ENCODE results near the gene C1orf167. TPM values are rescaled to one million over a fixed set of nuclear protein-coding genes. Genes with fewer than 3 reads are reported as not detected.

The C1orf167 gene, protein sequence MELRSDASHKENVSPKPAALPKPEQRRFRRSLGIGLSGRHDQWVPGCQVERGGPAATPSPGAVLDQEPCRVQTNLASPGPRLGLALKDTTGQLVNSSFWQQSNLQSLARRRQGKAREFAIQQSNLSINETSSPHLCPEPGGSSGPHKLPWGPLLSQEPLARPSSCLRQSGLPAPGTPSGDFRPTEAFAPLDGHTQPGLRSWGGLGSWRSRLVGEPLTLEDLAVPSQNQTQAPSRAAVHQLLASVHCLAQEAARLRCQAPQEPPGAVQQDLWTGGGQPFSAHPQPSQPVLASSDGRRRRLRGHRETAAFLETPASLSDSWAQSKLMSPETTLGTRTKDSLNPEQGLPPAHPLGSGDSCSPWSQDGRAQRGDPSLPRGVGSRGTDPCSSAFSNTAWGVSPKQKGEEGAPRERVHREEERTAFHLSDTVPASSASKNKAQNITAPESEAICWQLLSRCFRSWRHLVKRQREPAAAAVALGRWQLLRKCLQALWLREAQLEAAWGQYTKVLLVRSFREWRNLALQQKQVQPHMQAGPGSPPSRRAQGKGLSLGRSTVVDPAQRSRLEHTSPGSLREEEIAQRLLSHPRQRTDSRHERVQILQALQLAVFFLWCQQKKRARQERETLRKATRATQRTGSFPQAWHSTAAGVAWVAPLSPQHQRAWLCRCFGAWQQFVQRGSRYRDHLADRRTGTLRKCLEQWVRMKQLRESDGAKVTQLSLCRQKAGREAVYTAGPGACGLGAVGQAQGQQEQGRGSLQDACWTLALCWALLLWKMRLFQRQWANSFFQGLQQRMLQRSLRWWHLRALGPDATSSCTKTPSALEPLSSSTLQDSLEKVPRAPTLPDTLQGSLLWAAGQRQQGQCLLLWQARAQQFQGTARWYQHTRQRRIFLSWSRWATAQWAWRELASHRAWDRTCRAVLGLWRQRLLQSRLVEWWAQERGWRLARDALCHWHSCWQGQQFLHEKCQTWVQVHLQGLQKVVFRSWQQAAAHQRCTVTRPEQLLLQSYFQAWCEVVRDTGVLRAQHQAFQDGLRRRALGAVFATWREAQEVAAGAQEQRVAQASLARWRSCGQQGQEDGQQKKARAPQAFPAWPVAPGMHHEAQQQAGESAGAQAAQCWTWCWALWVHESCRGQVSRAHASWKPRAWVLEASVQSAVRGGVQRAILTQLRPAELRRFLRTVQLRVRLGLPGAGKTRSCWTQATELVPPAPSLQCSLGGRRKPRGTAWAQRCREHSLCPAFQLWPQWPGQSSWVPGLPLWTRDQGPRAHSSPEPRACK (N-terminal part only)
- not detected in 2 replicates for total RNA-seq (2014; rRNA removed)
- Bru-seq, nascent RNA, result not detected
- BruChase-seq, experiment 1, labeled RNA remaining after a 6-hour chase, result percentile 11 among the genes with signal in this experiment
- BruChase-seq, experiment 2, labeled RNA remaining after a 2-hour chase, result percentile 11 among the genes with signal in this experiment
- long read RNA-seq, partial matches to known transcripts, result 0 of 1 reads
- long read RNA-seq, other reads (novel, unspliced or antisense), result 1 of 1 reads

DNA sequence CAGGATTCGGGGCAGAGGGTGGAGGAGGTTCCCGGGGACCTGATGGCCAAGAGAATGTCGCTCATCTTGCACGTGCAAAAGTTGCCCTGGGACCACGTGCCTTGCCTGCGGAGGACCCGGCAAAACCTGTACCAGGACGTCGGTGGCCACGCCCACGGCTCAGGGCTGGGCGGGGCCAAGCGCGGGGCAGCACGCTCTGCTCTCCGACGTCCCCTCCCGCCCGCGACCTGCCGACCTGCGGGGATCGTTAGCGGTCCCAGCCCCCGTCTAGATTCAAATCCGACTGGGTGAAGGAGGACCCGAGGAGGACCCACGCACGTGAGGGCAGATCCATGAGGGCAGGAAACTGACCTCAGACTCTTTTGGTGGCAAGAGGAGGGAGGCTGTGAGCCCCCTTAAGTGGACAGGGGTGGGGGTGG lies at the start of gene C1orf167:
Gene C1orf167, plus strand, starts transcription at position 206 of the 419 bp plus-strand sequence. CDS start 2,208 bp downstream, outside the sequence.
- POLR2A ChIA-PET (ENCODE audit: unreplicated experiment), result no interaction called here
- Histone ChIP-seq H3F3A (ENCODE audit: low read length, unreplicated experiment) (no peaks in the 10 kb centered on the region), H3K79me2 (ENCODE audit: low read length) (no peaks in the 10 kb centered on the region), H3K9ac (ENCODE audit: low read length) (no peak within 1 kb of the TSS), H3K4me3 (ENCODE audit: low read length) (no peak within 1 kb of the TSS), H3K36me3 (ENCODE audit: low read depth, low read length) (no peaks in the 10 kb centered on the region), H3K9me2 (replicated peaks; ENCODE audit: low read length) (no peaks in the 10 kb centered on the region), H3K4me1 (ENCODE audit: insufficient read depth, low read length) (no peaks in the 10 kb centered on the region), H3K27ac (ENCODE audit: low read length) (no peak within 1 kb of the TSS), H2AFZ (ENCODE audit: low read length) (no peak within 1 kb of the TSS), H3K27me3 (ENCODE audit: low read length) (no peaks in the 10 kb centered on the region), H3K4me2 (ENCODE audit: low read length) (no peak within 1 kb of the TSS), H3K9me3 (ENCODE audit: low read length) (no peaks in the 10 kb centered on the region), H4K20me1 (ENCODE audit: low read length) (no peaks in the 10 kb centered on the region)
- no peak for ATAC-seq
- DNase-seq, result no peak
- BruUV-seq (replicated peaks), result no TSS peak
- TF ChIP-seq EZH2phosphoT487 (IDR thresholded peaks at IDR 0.05; ENCODE audit: borderline replicate concordance, low read length), result no peak
- TF ChIP-seq EZH2 (IDR thresholded peaks at IDR 0.05; ENCODE audit: low read length, unreplicated experiment), result no peak
- TF ChIP-seq, protein P1, sequence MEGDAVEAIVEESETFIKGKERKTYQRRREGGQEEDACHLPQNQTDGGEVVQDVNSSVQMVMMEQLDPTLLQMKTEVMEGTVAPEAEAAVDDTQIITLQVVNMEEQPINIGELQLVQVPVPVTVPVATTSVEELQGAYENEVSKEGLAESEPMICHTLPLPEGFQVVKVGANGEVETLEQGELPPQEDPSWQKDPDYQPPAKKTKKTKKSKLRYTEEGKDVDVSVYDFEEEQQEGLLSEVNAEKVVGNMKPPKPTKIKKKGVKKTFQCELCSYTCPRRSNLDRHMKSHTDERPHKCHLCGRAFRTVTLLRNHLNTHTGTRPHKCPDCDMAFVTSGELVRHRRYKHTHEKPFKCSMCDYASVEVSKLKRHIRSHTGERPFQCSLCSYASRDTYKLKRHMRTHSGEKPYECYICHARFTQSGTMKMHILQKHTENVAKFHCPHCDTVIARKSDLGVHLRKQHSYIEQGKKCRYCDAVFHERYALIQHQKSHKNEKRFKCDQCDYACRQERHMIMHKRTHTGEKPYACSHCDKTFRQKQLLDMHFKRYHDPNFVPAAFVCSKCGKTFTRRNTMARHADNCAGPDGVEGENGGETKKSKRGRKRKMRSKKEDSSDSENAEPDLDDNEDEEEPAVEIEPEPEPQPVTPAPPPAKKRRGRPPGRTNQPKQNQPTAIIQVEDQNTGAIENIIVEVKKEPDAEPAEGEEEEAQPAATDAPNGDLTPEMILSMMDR (conservative IDR thresholded peaks at IDR 0.05; ENCODE audit: low read depth, low read length), result no peak
- CTCF ChIA-PET, result no interaction called here
- intact Hi-C loops (cut with micrococcal nuclease), result no loop called here

GRCh38 chr1:11712285-11712684 lies 49.7 kb upstream of the C1orf167 start:
- H3K27ac ChIP-seq (ENCODE audit: low read length), result no peak overlapping the region
- H3K9me3 ChIP-seq (ENCODE audit: low read length), result no peaks in the 10 kb centered on the region
- H2AFZ ChIP-seq (ENCODE audit: low read length), result no peak overlapping the region
- no peaks in the 10 kb centered on the region for H3K9me2 ChIP-seq (replicated peaks; ENCODE audit: low read length)
- no peak overlapping the region for H3K4me2 ChIP-seq (ENCODE audit: low read length)
- ATAC-seq (no peak), DNase-seq (no peak)
- no peaks in the 10 kb centered on the region for H3F3A ChIP-seq (ENCODE audit: low read length, unreplicated experiment)
- H3K4me1 ChIP-seq (ENCODE audit: insufficient read depth, low read length), result no peaks in the 10 kb centered on the region
- POLR2A ChIA-PET (ENCODE audit: unreplicated experiment), result no interaction called here
- H3K4me3 ChIP-seq (ENCODE audit: low read length), result no peak overlapping the region
- H3K79me2 ChIP-seq (ENCODE audit: low read length), result no peaks in the 10 kb centered on the region
- no peak for TF ChIP-seq EZH2 (IDR thresholded peaks at IDR 0.05; ENCODE audit: low read length, unreplicated experiment)
- TF ChIP-seq EZH2phosphoT487 (IDR thresholded peaks at IDR 0.05; ENCODE audit: borderline replicate concordance, low read length), result no peak
- TF ChIP-seq, protein P1 (conservative IDR thresholded peaks at IDR 0.05; ENCODE audit: low read depth, low read length), result no peak
- no peaks in the 10 kb centered on the region for H3K36me3 ChIP-seq (ENCODE audit: low read depth, low read length)
- H3K9ac ChIP-seq (ENCODE audit: low read length), result no peak overlapping the region
- 0 out of 2 replicates have a peak, but pooled peaks cover 3% of the 10 kb centered on the region for H3K27me3 ChIP-seq (ENCODE audit: low read length)
- CTCF ChIA-PET, result no interaction called here
- H4K20me1 ChIP-seq (ENCODE audit: low read length), result no peaks in the 10 kb centered on the region
- BruUV-seq (replicated peaks), result no TSS peak
- intact Hi-C loops (cut with micrococcal nuclease), result no loop called here

All from PC-3 (cell line).